GM12878 (cell line): ENCODE data around the gene CHRNB2. TPM values are rescaled to one million over a fixed set of nuclear protein-coding genes. Genes with fewer than 3 reads are reported as not detected.

Source experiments
- ATAC-seq: fragments of 200-7000 bp; cut with Tn5 transposase; 3 replicates; pipeline ENCODE4 v1.9.1; 2020; ENCODE audit warnings: mild to moderate bottlenecking, moderate library complexity
- BruUV-seq: library from RNA; stranded (reverse); fragments of 400-500 nt; replicated peaks from 2 replicates; lab custom pipeline; 2021; lab: Mats Ljungman, UMichigan
- CTCF ChIA-PET: fragments of 300-600 bp; sonication (Branson Sonifier 250); formaldehyde crosslinking; extraction: SDS; loops from one replicate; lab custom pipeline; 2021; ENCODE audit warnings: inconsistent platforms; lab: Yijun Ruan, JAX
- POLR2A ChIA-PET: fragments of 350-600 bp; formaldehyde crosslinking; extraction: SDS; loops from one replicate; lab custom pipeline; 2021; ENCODE audit warnings: inconsistent platforms; lab: Charles Lee
- RAD21 ChIA-PET: fragments of 300-600 bp; sonication (Branson Sonifier 250); formaldehyde crosslinking; loops from one replicate; lab custom pipeline; 2023; ENCODE audit warnings: antibody characterized with exemption; ENCODE audit not compliant: unreplicated experiment; lab: Charles Lee
- SMC1A ChIA-PET: fragments of 300-600 bp; sonication (Branson Sonifier 250); formaldehyde crosslinking; loops from one replicate; lab custom pipeline; 2023; ENCODE audit not compliant: unreplicated experiment, uncharacterized antibody; lab: Charles Lee
- DNase-seq: peaks from one replicate; pipeline ENCODE4 v3.0.0-alpha.2; 2011; ENCODE audit warnings: low read depth, low spot score
- FAIRE-seq: peaks from 3 replicates; lab custom pipeline; 2011; peaks lifted over from hg19 to GRCh38; lab: Jason Lieb, UNC
- H2AFZ ChIP-seq: 2 replicates; pipeline ENCODE4 v1.6.0; 2011; ENCODE audit warnings: low read depth, low read length, control low read depth; ENCODE audit not compliant: control insufficient read depth
- H3K27ac ChIP-seq: 2 replicates; pipeline ENCODE4 v1.5.1; 2011; ENCODE audit warnings: control low read depth; ENCODE audit not compliant: control insufficient read depth, insufficient read depth
- H3K27me3 ChIP-seq, 2 experiments: replicated peaks in 1 of 2; 2 replicates each; pipeline versions ENCODE4 v1.6.0 to v1.6.1; 2011; ENCODE audit warnings: low read length in 1 of 2; ENCODE audit not compliant: control insufficient read depth in 2 of 2, insufficient read depth in 2 of 2
- H3K36me3 ChIP-seq, 2 experiments: 2 replicates each; pipeline ENCODE4 v1.5.1; 2011; ENCODE audit warnings: low read length in 1 of 2; ENCODE audit not compliant: control insufficient read depth in 2 of 2, insufficient read depth in 2 of 2
- H3K4me1 ChIP-seq: 2 replicates; pipeline ENCODE4 v1.6.1; 2011; ENCODE audit warnings: mild to moderate bottlenecking, low read length, moderate library complexity, mixed read lengths; ENCODE audit not compliant: control insufficient read depth, insufficient read depth
- H3K4me2 ChIP-seq: 2 replicates; pipeline ENCODE4 v1.6.0; 2011; ENCODE audit warnings: control low read depth; ENCODE audit not compliant: control insufficient read depth, insufficient read depth
- H3K4me3 ChIP-seq: fragments of 200-600 bp; sonication (generic); 2 replicates; pipeline ENCODE4 v1.5.1; 2016
- H3K79me2 ChIP-seq: 2 replicates; pipeline ENCODE4 v1.6.0; 2011; ENCODE audit warnings: low read length; ENCODE audit not compliant: control insufficient read depth, insufficient read depth
- H3K9ac ChIP-seq: 2 replicates; pipeline ENCODE4 v1.8.0; 2011; ENCODE audit warnings: low read length, control low read depth, mixed read lengths; ENCODE audit not compliant: control insufficient read depth, insufficient read depth
- H3K9me3 ChIP-seq: replicated peaks from 3 replicates; pipeline ENCODE4 v1.5.1; 2011; ENCODE audit warnings: mild to moderate bottlenecking, low read length; ENCODE audit not compliant: control insufficient read depth, insufficient read depth
- H4K20me1 ChIP-seq: 2 replicates; pipeline ENCODE4 v1.6.0; 2011; ENCODE audit not compliant: control insufficient read depth, insufficient read depth
- BACH1 ChIP-seq: fragments of 450-650 bp; IDR thresholded peaks from 2 replicates; pipeline ENCODE4 v1.6.1; 2017; ENCODE audit warnings: mild to moderate bottlenecking, borderline replicate concordance
- BCL11A ChIP-seq: IDR thresholded peaks from 2 replicates; pipeline ENCODE4 v1.6.1; 2011; ENCODE audit warnings: low read depth, low read length
- CBX3 ChIP-seq: fragments of 200-600 bp; sonication (generic); IDR thresholded peaks from 2 replicates; pipeline ENCODE4 v1.6.1; 2016; ENCODE audit warnings: low read depth, borderline replicate concordance
- CREB1 ChIP-seq: IDR thresholded peaks from 2 replicates; pipeline ENCODE4 v1.6.1; 2012; ENCODE audit warnings: low read depth, mild to moderate bottlenecking, inconsistent platforms
- E2F4 ChIP-seq: IDR thresholded peaks from 2 replicates; pipeline ENCODE4 v1.6.1; 2012; ENCODE audit warnings: low read depth, low read length, improper control_type of control experiment
- EGR1 ChIP-seq, 2 experiments: IDR thresholded peaks; 1 replicate in 1 of 2; 2 replicates in 1 of 2; pipeline ENCODE4 v1.6.1; 2011 to 2012; ENCODE audit warnings: low read depth in 2 of 2, low read length in 2 of 2, borderline replicate concordance in 1 of 2, mild to moderate bottlenecking in 1 of 2, moderate library complexity in 1 of 2
- KAT2A ChIP-seq: conservative IDR thresholded peaks from 2 replicates; pipeline ENCODE4 v1.6.1; 2011; ENCODE audit warnings: low read depth, low read length; ENCODE audit not compliant: control insufficient read depth
- MXI1 ChIP-seq: fragments of 150-350 bp; IDR thresholded peaks from 2 replicates; pipeline ENCODE4 v1.6.1; 2011; ENCODE audit warnings: low read depth, mild to moderate bottlenecking, inconsistent platforms, low read length, improper control_type of control experiment
- MYC ChIP-seq: IDR thresholded peaks from 2 replicates; pipeline ENCODE4 v1.6.1; 2011; ENCODE audit warnings: mild to moderate bottlenecking, low read length, moderate library complexity, inconsistent platforms; ENCODE audit not compliant: insufficient read depth, insufficient replicate concordance, insufficient read length, severe bottlenecking
- NR2C2 ChIP-seq: IDR thresholded peaks from 2 replicates; pipeline ENCODE4 v1.6.1; 2011; ENCODE audit warnings: borderline replicate concordance, low read depth; ENCODE audit not compliant: control insufficient read depth, insufficient read length
- PBX3 ChIP-seq: IDR thresholded peaks from 2 replicates; pipeline ENCODE4 v1.6.1; 2011; ENCODE audit warnings: mild to moderate bottlenecking, low read depth, low read length, moderate library complexity; ENCODE audit not compliant: insufficient replicate concordance
- SIX5 ChIP-seq: IDR thresholded peaks from 2 replicates; pipeline ENCODE4 v1.6.1; 2011; ENCODE audit warnings: mild to moderate bottlenecking, low read depth, low read length, moderate library complexity; ENCODE audit not compliant: severe bottlenecking
- SREBF1 ChIP-seq: IDR thresholded peaks from 2 replicates; pipeline ENCODE4 v1.6.1; 2012; ENCODE audit warnings: mild to moderate bottlenecking, low read length
- TARDBP ChIP-seq: IDR thresholded peaks from 2 replicates; pipeline ENCODE4 v1.6.1; 2016; ENCODE audit warnings: borderline replicate concordance
- WGBS: methylation state at CpG from one replicate; pipeline ENCODE4 v1.1.6; 2016; ENCODE audit warnings: low lambda C conversion rate; ENCODE audit not compliant: insufficient replicate concordance, insufficient coverage; ENCODE audit errors: missing lambda C conversion rate; 5-methylcytosine and 5-hydroxymethylcytosine counted together
- in situ Hi-C: fragments of 300-500 bp; cut with MboI; formaldehyde crosslinking; loops from 9 replicates; pipeline ENCODE4 v1.14.3; 2018; ENCODE audit warnings: mixed read lengths
- intact Hi-C: fragments of 100-400 bp; cut with micrococcal nuclease; formaldehyde crosslinking; loops from one replicate; pipeline ENCODE4 v1.14.2; 2022; ENCODE audit not compliant: unreplicated experiment
- polyA plus RNA-seq, 11 experiments: library from polyadenylated mRNA; depleted of rRNA in 4 of 11; unstranded in 6 of 11; stranded (reverse) in 5 of 11; fragments of >200 nt; fragmentation: Nextera tagmentation in 4 of 11; fragmentation: Illumina TruSeq in 1 of 11; extraction: Ambion mirVana in 4 of 11; extraction: Trizol in 1 of 11; gene quantifications; 1 replicate in 1 of 11; 2 replicates in 10 of 11; pipeline versions ENCODE4 v1.2.1 to v1.2.3, GENCODE V29; 2011 to 2016; ENCODE audit warnings: inconsistent platforms in 2 of 11, missing spikeins in 2 of 11, low read depth in 1 of 11
- total RNA-seq, 4 experiments: library from RNA; depleted of rRNA in 3 of 4; stranded (reverse); fragments of >200 nt in 3 of 4; fragmentation: Illumina TruSeq in 1 of 4; extraction: Trizol in 1 of 4; gene quantifications; 2 replicates each; pipeline versions ENCODE4 v1.2.1 to v1.2.3, GENCODE V29; 2013 to 2021

CHRNB2 gene
- total and polyA plus RNA-seq, 10 of the 15 experiments (the other 5 are each of a cell fraction or from before 2014, with no cell fraction given): 0.01 to 0.11 (median 0.03) TPM; not detected in 6

- Histone ChIP-seq H3K4me1 (no peaks in the 10 kb centered on the region), H3K36me3 (no peaks in the 10 kb centered on the region), H3K4me3 (no peak overlapping the region), H2AFZ (no peak overlapping the region), H3K4me2 (no peak overlapping the region), H4K20me1 (no peaks in the 10 kb centered on the region), H3K27me3 (no peaks in the 10 kb centered on the region), H3K79me2 (no peaks in the 10 kb centered on the region), H3K9me3 (no peaks in the 10 kb centered on the region; the same call in 2 of the 3 replicates), H3K27ac (no peak overlapping the region), H3K9ac (no peak overlapping the region)
- no peak for ATAC-seq
- in situ Hi-C loops (no loop called here), intact Hi-C loops (no loop called here)
- TF ChIP-seq NR2C2 (no peak), BCL11A (no peak), SIX5 (no peak)
- ChIA-PET POLR2A (no interaction called here), CTCF (no interaction called here), RAD21 (no interaction called here), SMC1A (interaction anchor here (1.4 kb wide), 1 partner anchor 10 kb away, joined by 3 read pairs; no protein-coding TSS in a partner anchor)
- 70% methylated on average over 6 of the region's 6 CpGs for WGBS
- no TSS peak for BruUV-seq
- DNase-seq: no peak
- FAIRE-seq: no peak
Observed at GRCh38 chr1:154527192-154527591, 40.4 kb upstream of the CHRNB2 start.

DNA sequence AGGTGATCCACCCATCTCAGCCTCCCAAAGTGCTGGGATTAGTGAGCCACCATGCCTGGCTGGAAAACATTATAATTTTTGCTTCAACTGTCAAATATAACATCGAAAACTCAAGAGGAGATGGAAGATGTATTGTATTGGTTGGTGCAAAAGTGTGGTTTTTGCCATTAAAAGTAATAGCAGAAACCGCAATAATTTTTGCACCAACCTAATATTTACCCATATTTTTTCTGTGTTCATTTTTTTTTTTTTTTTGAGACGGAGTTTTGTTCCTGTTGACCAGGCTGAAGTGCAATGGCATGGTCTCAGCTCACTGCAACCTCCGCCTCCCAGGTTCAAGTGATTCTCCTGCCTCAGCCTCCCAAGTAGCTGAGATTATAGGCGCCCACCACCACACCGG lies 38.3 kb upstream of the CHRNB2 start:
- intact Hi-C loops: no loop called here
- ChIA-PET CTCF (interaction anchor here (1.7 kb wide), 2 partner anchors 48 to 194 kb away, joined by 4 to 5 read pairs; no protein-coding TSS in a partner anchor), RAD21 (no interaction called here), SMC1A (no interaction called here), POLR2A (no interaction called here)
- Histone ChIP-seq H3K27me3 (no peaks in the 10 kb centered on the region; a peak in 1 of 4 replicates), H3K4me1 (no peaks in the 10 kb centered on the region), H2AFZ (no peak overlapping the region), H3K9ac (no peak overlapping the region), H3K36me3 (no peaks in the 10 kb centered on the region), H3K27ac (no peak overlapping the region), H3K4me3 (no peak overlapping the region), H4K20me1 (no peaks in the 10 kb centered on the region), H3K79me2 (no peaks in the 10 kb centered on the region), H3K9me3 (no peaks in the 10 kb centered on the region; the same call in 2 of the 3 replicates), H3K4me2 (no peak overlapping the region)
- no peak for ATAC-seq
- no TSS peak for BruUV-seq
- 67% methylated on average over 6 of the region's 6 CpGs for WGBS
- no peak for TF ChIP-seq MXI1
- no peak for TF ChIP-seq MYC
- TF ChIP-seq SREBF1: no peak
- TF ChIP-seq CBX3: no peak
- no peak for TF ChIP-seq PBX3
- no peak for TF ChIP-seq E2F4
- TF ChIP-seq KAT2A: no peak
- TF ChIP-seq TARDBP: no peak
- no peak for TF ChIP-seq CREB1
- no peak for TF ChIP-seq EGR1 (IDR thresholded peaks at IDR 0.05; ENCODE audit: borderline replicate concordance in 1 of 2, low read depth in 2 of 2, low read length in 2 of 2)
- TF ChIP-seq BACH1: no peak
- DNase-seq: no peak
- in situ Hi-C loops: no loop called here
- no peak for FAIRE-seq
